ENCODE results near the gene IER3. TPM values are rescaled to one million over a fixed set of nuclear protein-coding genes. Genes with fewer than 3 reads are reported as not detected.
A peak's percentile ranks its signal among the peaks of the same experiment; 100 is the strongest.

Gene IER3
- total and polyA plus RNA-seq, 2 of the 13 experiments (the other 11 are each of a cell fraction or from before 2014, with no cell fraction given) = 51.1 to 131 TPM

DNA sequence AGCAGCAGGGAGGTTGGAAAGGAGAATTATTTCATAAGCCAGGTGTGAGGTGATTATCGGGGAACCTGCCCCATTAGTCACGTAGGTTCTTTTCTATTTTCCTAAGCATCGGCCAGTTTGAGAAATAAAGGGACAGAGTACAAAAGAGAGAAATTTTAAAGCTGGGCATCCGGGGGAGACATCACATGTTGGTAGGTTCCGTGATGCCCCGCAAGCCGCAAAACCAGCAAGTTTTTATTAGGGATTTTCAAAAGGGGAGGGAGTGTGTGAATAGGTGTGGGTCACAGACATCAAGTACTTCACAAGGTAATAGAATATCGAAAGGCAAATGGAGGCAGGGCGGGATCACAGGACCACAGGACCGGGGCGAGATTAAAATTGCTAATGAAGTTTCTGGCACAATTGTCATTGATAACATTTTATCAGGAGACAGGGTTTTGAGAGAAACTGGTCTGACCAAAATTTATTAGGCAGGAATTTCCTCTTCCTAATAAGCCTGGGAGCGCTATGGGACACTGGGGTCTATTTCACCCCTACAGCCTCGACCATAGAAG is 20.2 kb upstream of the IER3 start (continued):
- TF ChIP-seq, protein P1, sequence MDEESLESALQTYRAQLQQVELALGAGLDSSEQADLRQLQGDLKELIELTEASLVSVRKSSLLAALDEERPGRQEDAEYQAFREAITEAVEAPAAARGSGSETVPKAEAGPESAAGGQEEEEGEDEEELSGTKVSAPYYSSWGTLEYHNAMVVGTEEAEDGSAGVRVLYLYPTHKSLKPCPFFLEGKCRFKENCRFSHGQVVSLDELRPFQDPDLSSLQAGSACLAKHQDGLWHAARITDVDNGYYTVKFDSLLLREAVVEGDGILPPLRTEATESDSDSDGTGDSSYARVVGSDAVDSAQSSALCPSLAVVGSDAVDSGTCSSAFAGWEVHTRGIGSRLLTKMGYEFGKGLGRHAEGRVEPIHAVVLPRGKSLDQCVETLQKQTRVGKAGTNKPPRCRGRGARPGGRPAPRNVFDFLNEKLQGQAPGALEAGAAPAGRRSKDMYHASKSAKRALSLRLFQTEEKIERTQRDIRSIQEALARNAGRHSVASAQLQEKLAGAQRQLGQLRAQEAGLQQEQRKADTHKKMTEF (CRISPR knock-in tag; IDR thresholded peaks at IDR 0.05) = peak; percentile 14; the same call in 1 of the 2 replicates
- TF ChIP-seq ZNF430 (CRISPR knock-in tag; IDR thresholded peaks at IDR 0.05) (peak; percentile 45; the same call in 1 of the 2 replicates), TBX2 (CRISPR knock-in tag; IDR thresholded peaks at IDR 0.05; ENCODE audit: borderline replicate concordance) (peak; percentile 99), ZNF747 (CRISPR knock-in tag; IDR thresholded peaks at IDR 0.05; ENCODE audit: borderline replicate concordance) (peak; percentile 10; the same call in 1 of the 2 replicates), BRD4 (CRISPR knock-in tag; IDR thresholded peaks at IDR 0.05) (peak; percentile 9; the same call in 1 of the 2 replicates), POGZ (CRISPR knock-in tag; IDR thresholded peaks at IDR 0.05) (peak; percentile 49; the same call in 1 of the 2 replicates), GABPB1 (CRISPR knock-in tag; IDR thresholded peaks at IDR 0.05) (0 out of 2 replicates have a peak, but pooled peaks have one; percentile 40), ZFY (CRISPR knock-in tag; IDR thresholded peaks at IDR 0.05) (0 out of 2 replicates have a peak, but pooled peaks have one; percentile 6), ZEB1 (IDR thresholded peaks at IDR 0.05; ENCODE audit: insufficient replicate concordance, low read depth) (peak; percentile 90), KMT2B (CRISPR knock-in tag; IDR thresholded peaks at IDR 0.05) (peak; percentile 19; the same call in 1 of the 2 replicates), SNAI1 (CRISPR knock-in tag; IDR thresholded peaks at IDR 0.05; ENCODE audit: borderline replicate concordance) (0 out of 2 replicates have a peak, but pooled peaks have one; percentile 9), DPF2 (CRISPR knock-in tag; IDR thresholded peaks at IDR 0.05; ENCODE audit: borderline replicate concordance, low read depth) (peak; percentile 1; the same call in 1 of the 2 replicates)
- TF ChIP-seq, protein P2, sequence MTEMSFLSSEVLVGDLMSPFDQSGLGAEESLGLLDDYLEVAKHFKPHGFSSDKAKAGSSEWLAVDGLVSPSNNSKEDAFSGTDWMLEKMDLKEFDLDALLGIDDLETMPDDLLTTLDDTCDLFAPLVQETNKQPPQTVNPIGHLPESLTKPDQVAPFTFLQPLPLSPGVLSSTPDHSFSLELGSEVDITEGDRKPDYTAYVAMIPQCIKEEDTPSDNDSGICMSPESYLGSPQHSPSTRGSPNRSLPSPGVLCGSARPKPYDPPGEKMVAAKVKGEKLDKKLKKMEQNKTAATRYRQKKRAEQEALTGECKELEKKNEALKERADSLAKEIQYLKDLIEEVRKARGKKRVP (CRISPR knock-in tag; IDR thresholded peaks at IDR 0.05) = 0 out of 4 replicates have a peak, but pooled peaks of 1 of the 2 experiments have one; percentile 16
- TF ChIP-seq, protein P3, sequence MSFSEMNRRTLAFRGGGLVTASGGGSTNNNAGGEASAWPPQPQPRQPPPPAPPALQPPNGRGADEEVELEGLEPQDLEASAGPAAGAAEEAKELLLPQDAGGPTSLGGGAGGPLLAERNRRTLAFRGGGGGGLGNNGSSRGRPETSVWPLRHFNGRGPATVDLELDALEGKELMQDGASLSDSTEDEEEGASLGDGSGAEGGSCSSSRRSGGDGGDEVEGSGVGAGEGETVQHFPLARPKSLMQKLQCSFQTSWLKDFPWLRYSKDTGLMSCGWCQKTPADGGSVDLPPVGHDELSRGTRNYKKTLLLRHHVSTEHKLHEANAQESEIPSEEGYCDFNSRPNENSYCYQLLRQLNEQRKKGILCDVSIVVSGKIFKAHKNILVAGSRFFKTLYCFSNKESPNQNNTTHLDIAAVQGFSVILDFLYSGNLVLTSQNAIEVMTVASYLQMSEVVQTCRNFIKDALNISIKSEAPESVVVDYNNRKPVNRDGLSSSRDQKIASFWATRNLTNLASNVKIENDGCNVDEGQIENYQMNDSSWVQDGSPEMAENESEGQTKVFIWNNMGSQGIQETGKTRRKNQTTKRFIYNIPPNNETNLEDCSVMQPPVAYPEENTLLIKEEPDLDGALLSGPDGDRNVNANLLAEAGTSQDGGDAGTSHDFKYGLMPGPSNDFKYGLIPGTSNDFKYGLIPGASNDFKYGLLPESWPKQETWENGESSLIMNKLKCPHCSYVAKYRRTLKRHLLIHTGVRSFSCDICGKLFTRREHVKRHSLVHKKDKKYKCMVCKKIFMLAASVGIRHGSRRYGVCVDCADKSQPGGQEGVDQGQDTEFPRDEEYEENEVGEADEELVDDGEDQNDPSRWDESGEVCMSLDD (CRISPR knock-in tag; IDR thresholded peaks at IDR 0.05; ENCODE audit: borderline replicate concordance) = 0 out of 2 replicates have a peak, but pooled peaks have one; percentile 19
- TF ChIP-seq, protein P4, sequence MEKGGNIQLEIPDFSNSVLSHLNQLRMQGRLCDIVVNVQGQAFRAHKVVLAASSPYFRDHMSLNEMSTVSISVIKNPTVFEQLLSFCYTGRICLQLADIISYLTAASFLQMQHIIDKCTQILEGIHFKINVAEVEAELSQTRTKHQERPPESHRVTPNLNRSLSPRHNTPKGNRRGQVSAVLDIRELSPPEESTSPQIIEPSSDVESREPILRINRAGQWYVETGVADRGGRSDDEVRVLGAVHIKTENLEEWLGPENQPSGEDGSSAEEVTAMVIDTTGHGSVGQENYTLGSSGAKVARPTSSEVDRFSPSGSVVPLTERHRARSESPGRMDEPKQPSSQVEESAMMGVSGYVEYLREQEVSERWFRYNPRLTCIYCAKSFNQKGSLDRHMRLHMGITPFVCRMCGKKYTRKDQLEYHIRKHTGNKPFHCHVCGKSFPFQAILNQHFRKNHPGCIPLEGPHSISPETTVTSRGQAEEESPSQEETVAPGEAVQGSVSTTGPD (CRISPR knock-in tag; IDR thresholded peaks at IDR 0.05) = peak; percentile 45; the same call in 1 of the 2 replicates
- TF ChIP-seq, protein P5, sequence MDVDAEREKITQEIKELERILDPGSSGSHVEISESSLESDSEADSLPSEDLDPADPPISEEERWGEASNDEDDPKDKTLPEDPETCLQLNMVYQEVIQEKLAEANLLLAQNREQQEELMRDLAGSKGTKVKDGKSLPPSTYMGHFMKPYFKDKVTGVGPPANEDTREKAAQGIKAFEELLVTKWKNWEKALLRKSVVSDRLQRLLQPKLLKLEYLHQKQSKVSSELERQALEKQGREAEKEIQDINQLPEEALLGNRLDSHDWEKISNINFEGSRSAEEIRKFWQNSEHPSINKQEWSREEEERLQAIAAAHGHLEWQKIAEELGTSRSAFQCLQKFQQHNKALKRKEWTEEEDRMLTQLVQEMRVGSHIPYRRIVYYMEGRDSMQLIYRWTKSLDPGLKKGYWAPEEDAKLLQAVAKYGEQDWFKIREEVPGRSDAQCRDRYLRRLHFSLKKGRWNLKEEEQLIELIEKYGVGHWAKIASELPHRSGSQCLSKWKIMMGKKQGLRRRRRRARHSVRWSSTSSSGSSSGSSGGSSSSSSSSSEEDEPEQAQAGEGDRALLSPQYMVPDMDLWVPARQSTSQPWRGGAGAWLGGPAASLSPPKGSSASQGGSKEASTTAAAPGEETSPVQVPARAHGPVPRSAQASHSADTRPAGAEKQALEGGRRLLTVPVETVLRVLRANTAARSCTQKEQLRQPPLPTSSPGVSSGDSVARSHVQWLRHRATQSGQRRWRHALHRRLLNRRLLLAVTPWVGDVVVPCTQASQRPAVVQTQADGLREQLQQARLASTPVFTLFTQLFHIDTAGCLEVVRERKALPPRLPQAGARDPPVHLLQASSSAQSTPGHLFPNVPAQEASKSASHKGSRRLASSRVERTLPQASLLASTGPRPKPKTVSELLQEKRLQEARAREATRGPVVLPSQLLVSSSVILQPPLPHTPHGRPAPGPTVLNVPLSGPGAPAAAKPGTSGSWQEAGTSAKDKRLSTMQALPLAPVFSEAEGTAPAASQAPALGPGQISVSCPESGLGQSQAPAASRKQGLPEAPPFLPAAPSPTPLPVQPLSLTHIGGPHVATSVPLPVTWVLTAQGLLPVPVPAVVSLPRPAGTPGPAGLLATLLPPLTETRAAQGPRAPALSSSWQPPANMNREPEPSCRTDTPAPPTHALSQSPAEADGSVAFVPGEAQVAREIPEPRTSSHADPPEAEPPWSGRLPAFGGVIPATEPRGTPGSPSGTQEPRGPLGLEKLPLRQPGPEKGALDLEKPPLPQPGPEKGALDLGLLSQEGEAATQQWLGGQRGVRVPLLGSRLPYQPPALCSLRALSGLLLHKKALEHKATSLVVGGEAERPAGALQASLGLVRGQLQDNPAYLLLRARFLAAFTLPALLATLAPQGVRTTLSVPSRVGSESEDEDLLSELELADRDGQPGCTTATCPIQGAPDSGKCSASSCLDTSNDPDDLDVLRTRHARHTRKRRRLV (CRISPR knock-in tag; IDR thresholded peaks at IDR 0.05) = peak; percentile 63; the same call in 1 of the 2 replicates
